HepG2 (cell line): Measurements from ENCODE around the gene ANKRD53. TPM values are rescaled to one million over a fixed set of nuclear protein-coding genes. Genes with fewer than 3 reads are reported as not detected.

Experiments used
- BCL6 ChIP-seq: IDR thresholded peaks from 2 replicates; pipeline ENCODE4 v1.6.1; 2016; ENCODE audit warnings: missing genetic modification reagents, missing compliant biosample characterization
- GATA4 ChIP-seq: sonication (generic); IDR thresholded peaks from 2 replicates; pipeline ENCODE4 v1.6.1; 2016; ENCODE audit warnings: antibody characterized with exemption, low read depth, borderline replicate concordance
- HNRNPLL ChIP-seq: fragments of 200-400 bp; formaldehyde crosslinking; IDR thresholded peaks from 2 replicates; pipeline ENCODE4 v1.6.1; 2017; ENCODE audit warnings: mild to moderate bottlenecking, low read depth, low read length; ENCODE audit not compliant: poor library complexity, severe bottlenecking
- KAT7 ChIP-seq: IDR thresholded peaks from 2 replicates; pipeline ENCODE4 v1.6.1; 2018; ENCODE audit warnings: borderline replicate concordance, missing compliant biosample characterization
- MED1 ChIP-seq: sonication (generic); formaldehyde crosslinking; IDR thresholded peaks from 2 replicates; pipeline ENCODE4 v1.4.0; 2020; ENCODE audit warnings: missing genetic modification reagents
- NRL ChIP-seq: sonication (generic); formaldehyde crosslinking; IDR thresholded peaks from 2 replicates; pipeline ENCODE4 v1.5.0; 2020; ENCODE audit warnings: missing genetic modification reagents, mild to moderate bottlenecking, moderate library complexity, borderline replicate concordance
- SCMH1 ChIP-seq: sonication (generic); formaldehyde crosslinking; IDR thresholded peaks from 2 replicates; pipeline ENCODE4 v1.9.0; 2021; ENCODE audit warnings: missing genetic modification reagents, mild to moderate bottlenecking, borderline replicate concordance
- SIN3A ChIP-seq: IDR thresholded peaks from 2 replicates; pipeline ENCODE4 v1.6.1; 2011; ENCODE audit warnings: low read depth, mild to moderate bottlenecking, control low read depth, low read length, borderline replicate concordance
- SMYD3 ChIP-seq: sonication (generic); formaldehyde crosslinking; IDR thresholded peaks from 2 replicates; pipeline ENCODE4 v1.8.1; 2023; ENCODE audit warnings: mild to moderate bottlenecking, missing genetic modification reagents
- ZFP91 ChIP-seq: sonication (generic); formaldehyde crosslinking; IDR thresholded peaks from 2 replicates; pipeline ENCODE4 v1.9.0; 2022; ENCODE audit warnings: missing genetic modification reagents, mild to moderate bottlenecking, borderline replicate concordance
- ZNF142 ChIP-seq: sonication (generic); formaldehyde crosslinking; IDR thresholded peaks from 2 replicates; pipeline ENCODE4 v1.4.0; 2020; ENCODE audit warnings: missing genetic modification reagents
- ZNF205 ChIP-seq: IDR thresholded peaks from 2 replicates; pipeline ENCODE4 v1.6.1; 2018; ENCODE audit warnings: missing biosample characterization, missing genetic modification reagents
- ZNF329 ChIP-seq: sonication (generic); formaldehyde crosslinking; IDR thresholded peaks from 2 replicates; pipeline ENCODE4 v1.9.0; 2021; ENCODE audit warnings: low read depth, mild to moderate bottlenecking, missing genetic modification reagents
- ZNF34 ChIP-seq: sonication (generic); formaldehyde crosslinking; IDR thresholded peaks from 2 replicates; pipeline ENCODE4 v1.4.0; 2020; ENCODE audit warnings: mild to moderate bottlenecking, missing genetic modification reagents, borderline replicate concordance
- ZNF350 ChIP-seq: sonication (generic); formaldehyde crosslinking; IDR thresholded peaks from 2 replicates; pipeline ENCODE4 v1.4.0; 2020; ENCODE audit warnings: mild to moderate bottlenecking, low read depth, missing genetic modification reagents, borderline replicate concordance
- ZNF547 ChIP-seq: sonication (generic); formaldehyde crosslinking; IDR thresholded peaks from 2 replicates; pipeline ENCODE4 v1.5.1; 2020; ENCODE audit warnings: mild to moderate bottlenecking, missing genetic modification reagents
- ZNF607 ChIP-seq: sonication (generic); formaldehyde crosslinking; IDR thresholded peaks from 2 replicates; pipeline ENCODE4 v1.5.1; 2020; ENCODE audit warnings: missing genetic modification reagents, mild to moderate bottlenecking, borderline replicate concordance
- polyA plus RNA-seq, 8 experiments: library from polyadenylated mRNA; depleted of rRNA in 3 of 8; stranded (reverse) in 7 of 8; unstranded in 1 of 8; fragments of >200 nt; fragmentation: Illumina TruSeq in 4 of 8; extraction: Trizol in 4 of 8; gene quantifications; 2 replicates each; pipeline versions ENCODE4 v1.2.1 to v1.2.3, GENCODE V29; 2011 to 2016; ENCODE audit warnings: low read depth in 4 of 8, missing spikeins in 1 of 8, mixed read lengths in 1 of 8; ENCODE audit not compliant: insufficient read depth in 1 of 8
- total RNA-seq, 5 experiments: library from RNA; depleted of rRNA; stranded (reverse); fragments of >200 nt; fragmentation: Illumina TruSeq; extraction: Trizol; gene quantifications; 2 replicates each; pipeline ENCODE4 v1.2.3, GENCODE V29; 2016; ENCODE audit warnings: low read depth in 1 of 5
- TF ChIP-seq, protein P1 (sequence below): sonication (generic); formaldehyde crosslinking; IDR thresholded peaks from 2 replicates; pipeline ENCODE4 v1.4.0; 2020; ENCODE audit warnings: missing genetic modification reagents

ANKRD53 gene
- total and polyA plus RNA-seq, 2 of the 13 experiments (the other 11 are each of a cell fraction or from before 2014, with no cell fraction given): 0.15 TPM; not detected in 1

- no peak; the same call in 1 of the 2 replicates for TF ChIP-seq ZFP91
- no peak for TF ChIP-seq MED1 (CRISPR knock-in tag)
- TF ChIP-seq ZNF329 (CRISPR knock-in tag): no peak
- no peak for TF ChIP-seq ZNF142 (CRISPR knock-in tag)
- no peak for TF ChIP-seq ZNF205
- no peak; the same call in 1 of the 2 replicates for TF ChIP-seq ZNF547 (CRISPR knock-in tag)
- no peak for TF ChIP-seq ZNF607 (CRISPR knock-in tag)
- no peak for TF ChIP-seq SIN3A
- peak; percentile 18; the same call in 1 of the 2 replicates for TF ChIP-seq NRL (CRISPR knock-in tag)
- TF ChIP-seq KAT7 (CRISPR knock-in tag): no peak
- TF ChIP-seq SMYD3 (CRISPR knock-in tag): no peak
- no peak for TF ChIP-seq SCMH1 (CRISPR knock-in tag)
- TF ChIP-seq GATA4: no peak
- peak; percentile 9 for TF ChIP-seq HNRNPLL
- peak; percentile 66; the same call in 1 of the 2 replicates for TF ChIP-seq ZNF350
- TF ChIP-seq ZNF34 (CRISPR knock-in tag): 0 out of 2 replicates have a peak, but pooled peaks have one; percentile 86
- no peak for TF ChIP-seq BCL6 (CRISPR knock-in tag)
- TF ChIP-seq, protein P1, sequence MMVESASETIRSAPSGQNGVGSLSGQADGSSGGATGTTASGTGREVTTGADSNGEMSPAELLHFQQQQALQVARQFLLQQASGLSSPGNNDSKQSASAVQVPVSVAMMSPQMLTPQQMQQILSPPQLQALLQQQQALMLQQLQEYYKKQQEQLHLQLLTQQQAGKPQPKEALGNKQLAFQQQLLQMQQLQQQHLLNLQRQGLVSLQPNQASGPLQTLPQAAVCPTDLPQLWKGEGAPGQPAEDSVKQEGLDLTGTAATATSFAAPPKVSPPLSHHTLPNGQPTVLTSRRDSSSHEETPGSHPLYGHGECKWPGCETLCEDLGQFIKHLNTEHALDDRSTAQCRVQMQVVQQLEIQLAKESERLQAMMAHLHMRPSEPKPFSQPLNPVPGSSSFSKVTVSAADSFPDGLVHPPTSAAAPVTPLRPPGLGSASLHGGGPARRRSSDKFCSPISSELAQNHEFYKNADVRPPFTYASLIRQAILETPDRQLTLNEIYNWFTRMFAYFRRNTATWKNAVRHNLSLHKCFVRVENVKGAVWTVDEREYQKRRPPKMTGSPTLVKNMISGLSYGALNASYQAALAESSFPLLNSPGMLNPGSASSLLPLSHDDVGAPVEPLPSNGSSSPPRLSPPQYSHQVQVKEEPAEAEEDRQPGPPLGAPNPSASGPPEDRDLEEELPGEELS (CRISPR knock-in tag): no peak
These were observed 15.7 kb downstream of the ANKRD53 start (continued) for GRCh38 chr2:70994009-70994698.
